Left ventricle myocardium inferior (tissue), 1 donor: ENCODE results near the gene ZNF275. TPM values are rescaled to one million over a fixed set of nuclear protein-coding genes. Genes with fewer than 3 reads are reported as not detected.

Source experiments
- DNase-seq: peaks from one replicate; pipeline ENCODE4 v3.0.0-alpha.2; 2020
- H3K27ac ChIP-seq: fragments of 200-600 bp; replicated peaks from 2 replicates; pipeline ENCODE4 v1.8.0; 2021
- H3K27me3 ChIP-seq: fragments of 200-600 bp; 2 replicates; pipeline ENCODE4 v1.8.0; 2021; ENCODE audit warnings: low read depth
- H3K36me3 ChIP-seq: fragments of 200-600 bp; 2 replicates; pipeline ENCODE4 v1.8.0; 2021
- H3K4me1 ChIP-seq: fragments of 200-600 bp; 2 replicates; pipeline ENCODE4 v1.8.0; 2021
- H3K4me3 ChIP-seq: fragments of 200-600 bp; 2 replicates; pipeline ENCODE4 v1.8.0; 2021; ENCODE audit warnings: mild to moderate bottlenecking, moderate library complexity
- H3K9me3 ChIP-seq: fragments of 200-600 bp; replicated peaks from 2 replicates; pipeline ENCODE4 v1.8.0; 2021
- CTCF ChIP-seq: fragments of 200-600 bp; IDR thresholded peaks from 2 replicates; pipeline ENCODE4 v1.8.0; 2021; ENCODE audit warnings: antibody characterized with exemption, mild to moderate bottlenecking, borderline replicate concordance
- intact Hi-C: fragments of 100-400 bp; cut with micrococcal nuclease; formaldehyde crosslinking; loops from one replicate; pipeline ENCODE4 v1.11.0; 2022
- total RNA-seq: library from RNA; stranded (reverse); fragmentation: NEBNext Ultra II Directional; extraction: Animal tissue kit (Norgen Biotek cat#: 25700); gene quantifications from one replicate; pipeline ENCODE4 v1.2.1, GENCODE V29; 2021
- donor health status: DM: no; HTN: yes; CAD: no; lungs with severe emphysema.

The ZNF275 gene
- total RNA-seq, 1 donor from 2014 or later, result 6.4 TPM

- Histone ChIP-seq H3K36me3 (no peaks in the 10 kb centered on the region), H3K4me1 (no peaks in the 10 kb centered on the region), H3K27ac (no peak overlapping the region), H3K4me3 (no peak overlapping the region), H3K27me3 (no peaks in the 10 kb centered on the region), H3K9me3 (no peaks in the 10 kb centered on the region)
- DNase-seq, result no peak
- intact Hi-C loops, result no loop called here
- no peak for TF ChIP-seq CTCF
Measured at GRCh38 chrX:153375571-153375970, 41.6 kb downstream of the ZNF275 start.

- TF ChIP-seq CTCF, result no peak
- DNase-seq, result no peak
- no peaks in the 10 kb centered on the region for H3K27me3 ChIP-seq
- no peaks in the 10 kb centered on the region for H3K36me3 ChIP-seq
- intact Hi-C loops, result no loop called here
- H3K4me1 ChIP-seq, result peaks cover 3% of the 10 kb centered on the region
- H3K9me3 ChIP-seq, result no peaks in the 10 kb centered on the region
- H3K4me3 ChIP-seq, result no peak overlapping the region
- no peak overlapping the region for H3K27ac ChIP-seq
Measured at GRCh38 chrX:153377727-153378126, 43.8 kb downstream of the ZNF275 start.

GRCh38 chrX:153378607-153379006 is 44.7 kb downstream of the ZNF275 start:
- intact Hi-C loops, result no loop called here
- no peak overlapping the region for H3K4me3 ChIP-seq
- H3K9me3 ChIP-seq, result no peaks in the 10 kb centered on the region
- peaks cover 3% of the 10 kb centered on the region for H3K4me1 ChIP-seq
- no peak for TF ChIP-seq CTCF
- DNase-seq, result no peak
- H3K27me3 ChIP-seq, result no peaks in the 10 kb centered on the region
- no peaks in the 10 kb centered on the region for H3K36me3 ChIP-seq
- H3K27ac ChIP-seq, result no peak overlapping the region

- intact Hi-C loops, result no loop called here
- no peak for TF ChIP-seq CTCF
- Histone ChIP-seq H3K27me3 (no peaks in the 10 kb centered on the region), H3K4me1 (peaks cover 3% of the 10 kb centered on the region), H3K27ac (peak overlapping the region; percentile 16), H3K4me3 (no peak overlapping the region), H3K9me3 (no peaks in the 10 kb centered on the region), H3K36me3 (no peaks in the 10 kb centered on the region)
- no peak for DNase-seq
Measured at GRCh38 chrX:153379508-153379907, 45.6 kb downstream of the ZNF275 start.

GRCh38 chrX:153379971-153380581 is 46.1 kb downstream of the ZNF275 start:
- no peak overlapping the region for H3K4me3 ChIP-seq
- TF ChIP-seq CTCF, result no peak
- no peaks in the 10 kb centered on the region for H3K27me3 ChIP-seq
- peaks cover 3% of the 10 kb centered on the region for H3K4me1 ChIP-seq
- intact Hi-C loops, result no loop called here
- H3K9me3 ChIP-seq, result no peaks in the 10 kb centered on the region
- DNase-seq, result no peak
- H3K27ac ChIP-seq, result peak overlapping the region; percentile 77
- no peaks in the 10 kb centered on the region for H3K36me3 ChIP-seq

- Histone ChIP-seq H3K4me3 (no peak overlapping the region), H3K9me3 (no peaks in the 10 kb centered on the region), H3K36me3 (no peaks in the 10 kb centered on the region), H3K27ac (peak overlapping the region; percentile 77), H3K4me1 (peaks cover 3% of the 10 kb centered on the region), H3K27me3 (no peaks in the 10 kb centered on the region)
- no peak for TF ChIP-seq CTCF
- DNase-seq, result no peak
- intact Hi-C loops, result no loop called here
Measured at GRCh38 chrX:153380691-153381090, 46.7 kb downstream of the ZNF275 start.
